Mucosa of rectum (tissue), 2 donors: ENCODE results near the gene CYTH1.

Experiments
- H3K27ac ChIP-seq, 2 donors: one replicate each; pipeline ENCODE4 v1.7.0; 2013; ENCODE audit warnings: inconsistent platforms in 2 of 2, low read depth in 2 of 2, low read length in 2 of 2
- H3K27me3 ChIP-seq, 2 donors: one replicate each; pipeline ENCODE4 v1.7.0; 2013; ENCODE audit warnings: low read length in 2 of 2; ENCODE audit not compliant: control insufficient read depth in 2 of 2, insufficient read depth in 2 of 2
- H3K36me3 ChIP-seq, 2 donors: one replicate each; pipeline ENCODE4 v1.7.0; 2013; ENCODE audit warnings: low read length in 2 of 2; ENCODE audit not compliant: control insufficient read depth in 2 of 2, insufficient read depth in 2 of 2
- H3K4me1 ChIP-seq, 2 donors: one replicate each; pipeline ENCODE4 v1.7.0; 2013; ENCODE audit warnings: low read length in 2 of 2, mild to moderate bottlenecking in 1 of 2; ENCODE audit not compliant: control insufficient read depth in 2 of 2, insufficient read depth in 2 of 2
- H3K4me3 ChIP-seq, 2 donors: one replicate each; pipeline ENCODE4 v1.7.0; 2013; ENCODE audit warnings: low read length in 2 of 2
- H3K9ac ChIP-seq, 2 donors: one replicate each; pipeline ENCODE4 v1.7.0; 2013; ENCODE audit warnings: low read length in 2 of 2, low read depth in 1 of 2, mild to moderate bottlenecking in 1 of 2
- H3K9me3 ChIP-seq, 2 donors: one replicate each; pipeline ENCODE4 v1.7.0; 2013; ENCODE audit warnings: low read length in 2 of 2; ENCODE audit not compliant: control insufficient read depth in 2 of 2
- donor health status: healthy.
- donor health status: Normal muscosa, but diverticular disease.

CYTH1 gene

DNA sequence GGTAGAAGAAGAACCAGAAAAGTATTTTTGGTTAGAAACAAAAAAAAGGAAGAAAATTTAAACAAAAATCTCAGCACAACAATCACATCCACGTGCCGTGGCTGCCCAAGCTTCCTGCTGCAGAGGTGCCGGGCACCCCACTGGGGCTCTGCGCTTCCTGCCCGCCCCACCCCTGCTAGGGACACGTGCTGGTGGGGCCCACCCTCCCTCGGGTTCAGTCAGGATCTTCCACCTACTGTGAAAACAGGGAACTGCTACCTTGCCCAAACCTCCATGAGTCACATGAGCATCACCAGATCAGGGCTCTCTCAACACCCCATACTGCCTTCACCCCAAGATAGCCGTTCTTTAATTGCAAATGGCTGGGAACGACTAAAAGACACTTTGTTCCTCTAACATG is 24.4 kb upstream of the CYTH1 start:
- Histone ChIP-seq H3K9ac (no peak overlapping the region), H3K36me3 (peaks cover 60 to 80% of the 10 kb centered on the region in 2 donors), H3K4me3 (no peak overlapping the region), H3K27ac (no peak overlapping the region), H3K9me3 (no peaks in the 10 kb centered on the region), H3K4me1 (no peaks in the 10 kb centered on the region), H3K27me3 (no peaks in the 10 kb centered on the region)

DNA sequence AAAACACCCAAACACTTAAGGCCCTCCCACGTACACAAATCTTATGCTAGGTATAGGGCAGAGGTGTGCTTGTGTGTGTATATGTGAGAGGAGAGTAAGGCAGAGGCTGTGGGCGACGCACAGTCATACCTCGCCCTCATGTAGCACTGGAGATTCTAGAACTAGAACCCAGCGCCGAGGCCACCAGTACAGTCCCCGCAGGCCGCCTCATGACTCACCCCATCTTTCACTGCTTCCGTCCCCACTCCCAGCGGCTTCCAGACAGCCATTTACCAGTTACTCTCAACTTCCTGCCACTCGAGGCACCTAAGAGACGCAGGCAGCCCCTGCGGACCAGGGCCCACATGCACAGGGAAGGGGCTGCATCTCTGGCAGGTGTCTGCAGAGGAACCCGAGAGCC is 23.2 kb upstream of the CYTH1 start:
- no peak overlapping the region for H3K4me3 ChIP-seq
- H3K9me3 ChIP-seq: no peaks in the 10 kb centered on the region
- peak overlapping the region in 1 of 2 donors; percentile 43 for H3K27ac ChIP-seq
- no peaks in the 10 kb centered on the region for H3K4me1 ChIP-seq
- no peaks in the 10 kb centered on the region for H3K27me3 ChIP-seq
- H3K36me3 ChIP-seq: peaks cover 54 to 76% of the 10 kb centered on the region in 2 donors
- no peak overlapping the region for H3K9ac ChIP-seq

DNA sequence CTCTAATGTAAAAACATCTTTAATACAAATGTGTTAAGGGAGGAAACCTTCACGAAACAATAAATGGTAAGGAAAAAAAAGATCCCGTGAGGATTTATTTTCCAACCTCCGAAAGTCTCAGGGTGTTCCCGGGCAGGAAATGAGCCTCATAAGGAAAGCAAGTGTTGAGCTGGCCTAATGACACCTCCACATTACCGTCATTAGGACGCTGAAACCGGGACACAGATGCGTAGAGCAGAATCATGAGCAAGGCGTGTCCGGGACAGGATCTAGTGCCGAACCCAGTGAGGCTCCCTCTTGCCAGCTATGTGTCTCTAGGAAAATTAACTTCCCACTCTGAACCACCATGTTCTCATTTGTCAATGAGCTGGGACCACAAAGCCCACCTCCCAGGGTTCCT is 22.7 kb upstream of the CYTH1 start:
- Histone ChIP-seq H3K27ac (peak overlapping the region in 1 of 2 donors; percentile 27), H3K36me3 (peaks cover 49 to 76% of the 10 kb centered on the region in 2 donors), H3K9me3 (no peaks in the 10 kb centered on the region), H3K4me1 (no peaks in the 10 kb centered on the region), H3K9ac (no peak overlapping the region), H3K27me3 (no peaks in the 10 kb centered on the region), H3K4me3 (no peak overlapping the region)

- Histone ChIP-seq H3K27ac (no peak overlapping the region), H3K4me3 (peak overlapping the region; percentile 9 to 31), H3K36me3 (peaks cover 55 to 78% of the 10 kb centered on the region in 2 donors), H3K27me3 (no peaks in the 10 kb centered on the region), H3K9me3 (no peaks in the 10 kb centered on the region), H3K9ac (peak overlapping the region in 1 of 2 donors; percentile 15), H3K4me1 (no peaks in the 10 kb centered on the region)
Measured at GRCh38 chr17:78803186-78803845, 21.2 kb upstream of the CYTH1 start.

GRCh38 chr17:78802459-78802858 is 20.4 kb upstream of the CYTH1 start:
- Histone ChIP-seq H3K4me3 (no peak overlapping the region), H3K9ac (no peak overlapping the region), H3K27me3 (no peaks in the 10 kb centered on the region), H3K4me1 (no peaks in the 10 kb centered on the region), H3K27ac (no peak overlapping the region), H3K36me3 (peaks cover 58 to 80% of the 10 kb centered on the region in 2 donors), H3K9me3 (no peaks in the 10 kb centered on the region)

DNA sequence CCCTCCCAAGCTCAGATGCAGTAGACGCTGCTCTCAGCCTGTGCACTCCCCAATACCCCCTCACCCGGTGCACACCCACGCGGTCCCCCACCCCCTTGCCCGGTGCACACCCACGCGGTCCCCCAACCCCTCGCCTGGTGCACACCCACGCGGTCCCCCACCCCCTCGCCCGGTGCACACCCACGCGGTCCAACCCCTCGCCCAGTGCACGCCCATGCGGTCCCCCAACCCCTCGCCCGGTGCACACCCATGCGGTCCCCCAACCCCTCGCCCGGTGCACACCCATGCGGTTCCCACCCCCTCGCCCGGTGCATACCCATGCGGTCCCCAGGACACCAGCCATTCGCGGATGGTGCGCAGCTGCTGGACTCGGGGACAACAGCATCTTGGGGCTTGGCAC is 19.9 kb upstream of the CYTH1 start:
- Histone ChIP-seq H3K9me3 (no peaks in the 10 kb centered on the region), H3K9ac (no peak overlapping the region), H3K4me1 (no peaks in the 10 kb centered on the region), H3K27me3 (no peaks in the 10 kb centered on the region), H3K4me3 (no peak overlapping the region), H3K27ac (no peak overlapping the region), H3K36me3 (peaks cover 58 to 80% of the 10 kb centered on the region in 2 donors)

DNA sequence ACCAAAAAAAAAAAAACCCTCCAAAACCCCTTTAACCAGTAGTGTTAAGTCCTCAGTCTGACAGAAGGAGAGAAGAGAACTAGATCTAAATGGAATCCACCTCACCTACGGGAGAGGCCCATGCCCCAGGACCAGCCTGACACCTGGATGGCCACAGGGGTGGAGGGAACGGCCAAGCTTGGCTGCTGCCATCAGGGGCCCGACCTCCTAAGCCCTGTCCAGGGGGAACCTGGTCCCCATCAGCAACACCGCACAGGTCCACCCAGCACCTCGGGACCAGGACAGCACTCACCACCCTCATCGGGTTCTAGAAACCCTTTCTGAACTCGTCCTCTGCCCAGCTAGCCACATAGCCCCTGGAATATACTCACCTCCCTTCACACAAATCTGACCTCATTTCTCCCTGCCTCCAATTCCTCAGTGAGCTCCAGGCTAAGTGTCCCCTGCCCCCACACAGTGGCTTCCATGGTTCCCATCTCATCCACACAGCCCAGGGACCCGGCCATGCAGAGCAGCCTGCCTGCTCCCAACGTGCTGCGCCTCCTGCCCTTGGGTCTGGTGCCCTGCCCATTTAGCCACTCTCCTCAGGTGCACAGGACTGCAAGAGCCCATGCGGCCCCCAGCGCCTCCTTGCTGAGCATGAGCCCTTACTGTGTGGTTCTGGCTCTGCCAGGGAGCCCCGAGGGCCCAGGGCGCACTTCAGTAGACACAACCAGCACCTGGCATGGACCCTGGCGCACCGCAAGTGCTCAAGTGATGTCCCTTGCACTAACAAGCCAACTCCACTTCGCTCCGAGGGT is 18.3 kb upstream of the CYTH1 start:
- H3K9me3 ChIP-seq: no peaks in the 10 kb centered on the region
- no peak overlapping the region for H3K27ac ChIP-seq
- peaks cover 59 to 81% of the 10 kb centered on the region in 2 donors for H3K36me3 ChIP-seq
- no peak overlapping the region for H3K4me3 ChIP-seq
- no peaks in the 10 kb centered on the region for H3K4me1 ChIP-seq
- no peaks in the 10 kb centered on the region for H3K27me3 ChIP-seq
- no peak overlapping the region for H3K9ac ChIP-seq

DNA sequence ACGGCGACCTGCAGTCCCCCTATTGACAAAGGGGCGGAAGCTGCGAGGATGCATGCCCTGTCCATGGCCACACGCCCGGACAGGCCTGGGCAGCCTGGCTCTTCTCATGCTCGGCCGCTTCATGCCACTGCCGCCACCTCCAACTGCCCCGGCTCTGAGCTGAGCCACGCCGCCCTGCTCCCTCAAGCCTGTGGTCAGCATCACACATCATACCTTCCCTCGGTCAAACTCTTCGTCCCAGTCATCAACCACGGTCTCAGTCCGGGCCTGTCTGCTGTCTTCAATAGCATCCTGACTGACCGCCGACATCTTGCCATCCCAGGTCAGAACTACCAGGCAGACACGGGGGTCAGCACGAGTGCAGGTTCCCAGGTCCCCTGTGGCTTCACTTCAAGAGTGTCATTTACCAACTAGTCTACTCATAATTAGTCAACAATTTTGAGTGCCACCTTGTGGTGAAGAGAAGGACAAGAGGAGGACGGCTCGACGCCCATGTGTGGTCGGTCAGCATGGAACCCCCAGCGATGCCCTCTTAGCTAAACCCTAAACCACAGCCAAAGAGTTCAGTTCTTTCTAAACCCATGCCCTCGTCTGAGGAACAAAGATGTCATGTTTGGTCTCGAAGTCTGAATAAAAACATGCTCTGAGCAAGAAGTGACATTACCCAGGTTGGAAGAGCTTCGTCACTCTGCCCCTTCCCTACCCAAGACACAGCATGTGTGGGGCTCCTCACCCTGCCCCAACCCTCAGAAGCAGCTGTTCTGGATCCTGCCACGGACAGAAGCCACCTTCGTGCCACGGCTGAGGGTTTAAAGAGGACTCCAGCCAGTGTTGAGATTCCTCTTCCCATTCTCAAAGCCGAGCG is 16.9 kb upstream of the CYTH1 start:
- Histone ChIP-seq H3K9me3 (no peaks in the 10 kb centered on the region), H3K36me3 (peaks cover 61 to 85% of the 10 kb centered on the region in 2 donors), H3K27me3 (no peaks in the 10 kb centered on the region), H3K4me3 (no peak overlapping the region), H3K27ac (no peak overlapping the region), H3K9ac (no peak overlapping the region), H3K4me1 (no peaks in the 10 kb centered on the region)

DNA sequence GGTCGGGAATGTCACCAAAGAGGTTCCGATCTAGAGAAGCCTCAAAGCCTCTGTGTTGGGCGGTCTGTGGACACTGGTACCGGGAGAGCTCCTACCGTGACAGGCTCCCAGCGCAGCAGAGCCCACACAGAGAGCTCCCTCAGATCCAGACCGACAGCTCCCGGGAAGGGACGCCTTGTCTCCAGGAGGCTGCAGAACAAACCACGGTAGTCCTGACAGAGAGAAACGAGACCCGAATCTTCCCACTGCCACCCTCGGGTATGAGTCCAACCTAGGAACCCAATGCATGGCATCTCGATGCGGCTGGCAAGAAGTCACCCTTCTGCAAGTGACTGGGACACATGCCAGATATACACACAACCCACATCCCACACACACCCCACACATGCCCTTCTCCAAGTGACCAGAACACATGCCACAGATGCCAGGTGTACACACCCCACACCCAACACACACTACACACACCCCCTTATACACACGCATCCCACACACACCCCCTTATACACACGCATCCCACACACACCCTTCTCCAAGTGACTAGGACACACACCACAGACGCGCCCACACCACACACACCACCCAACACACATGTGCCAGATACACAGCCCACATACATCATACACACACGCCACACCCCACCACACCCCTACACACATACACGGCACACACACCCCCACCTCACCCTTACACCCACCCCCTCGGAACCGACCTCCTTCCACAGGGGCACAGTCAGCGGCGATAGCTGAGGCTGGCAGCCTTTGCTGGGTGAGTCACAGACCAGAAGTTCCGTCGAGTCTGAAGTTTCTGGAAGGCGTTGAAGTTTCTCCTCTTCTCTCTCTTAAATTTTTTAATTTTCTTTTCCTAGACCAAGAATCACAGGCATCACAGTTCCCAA is 15.9 kb upstream of the CYTH1 start:
- peaks cover 63 to 83% of the 10 kb centered on the region in 2 donors for H3K36me3 ChIP-seq
- no peak overlapping the region for H3K27ac ChIP-seq
- H3K27me3 ChIP-seq: no peaks in the 10 kb centered on the region
- H3K4me3 ChIP-seq: no peak overlapping the region
- H3K4me1 ChIP-seq: no peaks in the 10 kb centered on the region
- H3K9ac ChIP-seq: no peak overlapping the region
- no peaks in the 10 kb centered on the region for H3K9me3 ChIP-seq
